Spleen (tissue), 3 donors: ENCODE measurements around the gene OST4.

Experiments used
- POLR2A ChIP-seq, 3 donors: fragments of 450-650 bp; IDR thresholded peaks; one replicate each; pipeline ENCODE4 v1.5.1; 2017; ENCODE audit warnings: antibody characterized with exemption in 3 of 3, mild to moderate bottlenecking in 1 of 3
- POLR2AphosphoS5 ChIP-seq, 3 donors: sonication (generic); formaldehyde crosslinking; IDR thresholded peaks; one replicate each; pipeline ENCODE4 v1.5.1; 2017; ENCODE audit warnings: antibody characterized with exemption in 3 of 3

DNA sequence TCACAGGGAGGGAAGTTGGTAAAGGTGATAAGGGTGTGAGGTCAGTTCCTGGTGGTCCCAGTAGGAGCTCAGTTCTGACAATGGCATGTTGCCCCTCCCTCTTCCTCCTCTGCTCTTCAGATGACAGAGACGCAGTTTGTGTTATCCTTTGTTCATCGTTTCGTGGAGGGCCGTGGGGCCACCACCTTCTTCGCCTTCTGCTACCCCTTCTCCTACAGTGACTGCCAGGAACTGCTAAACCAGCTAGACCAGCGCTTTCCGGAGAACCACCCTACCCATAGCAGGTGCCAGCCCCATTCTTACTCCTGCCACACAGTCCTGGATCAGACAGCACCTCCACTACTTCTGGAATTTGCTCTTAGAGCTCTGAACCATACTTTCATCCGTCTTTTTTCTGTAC, 17.7 kb downstream of the OST4 start:
- TF ChIP-seq POLR2A (IDR thresholded peaks at IDR 0.05) (no peak), POLR2AphosphoS5 (IDR thresholded peaks at IDR 0.05) (no peak)
